Measurements from ENCODE around the gene PPIE. TPM values are rescaled to one million over a fixed set of nuclear protein-coding genes. Genes with fewer than 3 reads are reported as not detected.

PPIE gene
- total and polyA plus RNA-seq, 2 of the 8 experiments (the other 6 are each of a cell fraction or from before 2014, with no cell fraction given): 38.9 to 56.1 TPM

DNA sequence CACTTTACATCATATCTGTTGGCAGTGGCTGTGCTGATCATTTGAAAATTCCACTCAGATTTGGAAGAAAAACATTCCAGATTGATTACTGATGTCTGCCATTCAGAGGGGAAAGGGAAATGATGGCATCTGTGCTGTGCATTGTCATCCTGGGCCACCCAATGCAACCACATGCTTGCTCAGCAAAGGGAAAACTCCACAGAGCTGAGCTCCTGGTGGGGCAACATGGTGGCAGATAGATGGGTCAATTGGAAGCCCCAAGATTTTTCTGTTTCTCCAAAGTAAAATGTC lies 20.7 kb downstream of the PPIE start (continued):
- TF ChIP-seq, protein P1, sequence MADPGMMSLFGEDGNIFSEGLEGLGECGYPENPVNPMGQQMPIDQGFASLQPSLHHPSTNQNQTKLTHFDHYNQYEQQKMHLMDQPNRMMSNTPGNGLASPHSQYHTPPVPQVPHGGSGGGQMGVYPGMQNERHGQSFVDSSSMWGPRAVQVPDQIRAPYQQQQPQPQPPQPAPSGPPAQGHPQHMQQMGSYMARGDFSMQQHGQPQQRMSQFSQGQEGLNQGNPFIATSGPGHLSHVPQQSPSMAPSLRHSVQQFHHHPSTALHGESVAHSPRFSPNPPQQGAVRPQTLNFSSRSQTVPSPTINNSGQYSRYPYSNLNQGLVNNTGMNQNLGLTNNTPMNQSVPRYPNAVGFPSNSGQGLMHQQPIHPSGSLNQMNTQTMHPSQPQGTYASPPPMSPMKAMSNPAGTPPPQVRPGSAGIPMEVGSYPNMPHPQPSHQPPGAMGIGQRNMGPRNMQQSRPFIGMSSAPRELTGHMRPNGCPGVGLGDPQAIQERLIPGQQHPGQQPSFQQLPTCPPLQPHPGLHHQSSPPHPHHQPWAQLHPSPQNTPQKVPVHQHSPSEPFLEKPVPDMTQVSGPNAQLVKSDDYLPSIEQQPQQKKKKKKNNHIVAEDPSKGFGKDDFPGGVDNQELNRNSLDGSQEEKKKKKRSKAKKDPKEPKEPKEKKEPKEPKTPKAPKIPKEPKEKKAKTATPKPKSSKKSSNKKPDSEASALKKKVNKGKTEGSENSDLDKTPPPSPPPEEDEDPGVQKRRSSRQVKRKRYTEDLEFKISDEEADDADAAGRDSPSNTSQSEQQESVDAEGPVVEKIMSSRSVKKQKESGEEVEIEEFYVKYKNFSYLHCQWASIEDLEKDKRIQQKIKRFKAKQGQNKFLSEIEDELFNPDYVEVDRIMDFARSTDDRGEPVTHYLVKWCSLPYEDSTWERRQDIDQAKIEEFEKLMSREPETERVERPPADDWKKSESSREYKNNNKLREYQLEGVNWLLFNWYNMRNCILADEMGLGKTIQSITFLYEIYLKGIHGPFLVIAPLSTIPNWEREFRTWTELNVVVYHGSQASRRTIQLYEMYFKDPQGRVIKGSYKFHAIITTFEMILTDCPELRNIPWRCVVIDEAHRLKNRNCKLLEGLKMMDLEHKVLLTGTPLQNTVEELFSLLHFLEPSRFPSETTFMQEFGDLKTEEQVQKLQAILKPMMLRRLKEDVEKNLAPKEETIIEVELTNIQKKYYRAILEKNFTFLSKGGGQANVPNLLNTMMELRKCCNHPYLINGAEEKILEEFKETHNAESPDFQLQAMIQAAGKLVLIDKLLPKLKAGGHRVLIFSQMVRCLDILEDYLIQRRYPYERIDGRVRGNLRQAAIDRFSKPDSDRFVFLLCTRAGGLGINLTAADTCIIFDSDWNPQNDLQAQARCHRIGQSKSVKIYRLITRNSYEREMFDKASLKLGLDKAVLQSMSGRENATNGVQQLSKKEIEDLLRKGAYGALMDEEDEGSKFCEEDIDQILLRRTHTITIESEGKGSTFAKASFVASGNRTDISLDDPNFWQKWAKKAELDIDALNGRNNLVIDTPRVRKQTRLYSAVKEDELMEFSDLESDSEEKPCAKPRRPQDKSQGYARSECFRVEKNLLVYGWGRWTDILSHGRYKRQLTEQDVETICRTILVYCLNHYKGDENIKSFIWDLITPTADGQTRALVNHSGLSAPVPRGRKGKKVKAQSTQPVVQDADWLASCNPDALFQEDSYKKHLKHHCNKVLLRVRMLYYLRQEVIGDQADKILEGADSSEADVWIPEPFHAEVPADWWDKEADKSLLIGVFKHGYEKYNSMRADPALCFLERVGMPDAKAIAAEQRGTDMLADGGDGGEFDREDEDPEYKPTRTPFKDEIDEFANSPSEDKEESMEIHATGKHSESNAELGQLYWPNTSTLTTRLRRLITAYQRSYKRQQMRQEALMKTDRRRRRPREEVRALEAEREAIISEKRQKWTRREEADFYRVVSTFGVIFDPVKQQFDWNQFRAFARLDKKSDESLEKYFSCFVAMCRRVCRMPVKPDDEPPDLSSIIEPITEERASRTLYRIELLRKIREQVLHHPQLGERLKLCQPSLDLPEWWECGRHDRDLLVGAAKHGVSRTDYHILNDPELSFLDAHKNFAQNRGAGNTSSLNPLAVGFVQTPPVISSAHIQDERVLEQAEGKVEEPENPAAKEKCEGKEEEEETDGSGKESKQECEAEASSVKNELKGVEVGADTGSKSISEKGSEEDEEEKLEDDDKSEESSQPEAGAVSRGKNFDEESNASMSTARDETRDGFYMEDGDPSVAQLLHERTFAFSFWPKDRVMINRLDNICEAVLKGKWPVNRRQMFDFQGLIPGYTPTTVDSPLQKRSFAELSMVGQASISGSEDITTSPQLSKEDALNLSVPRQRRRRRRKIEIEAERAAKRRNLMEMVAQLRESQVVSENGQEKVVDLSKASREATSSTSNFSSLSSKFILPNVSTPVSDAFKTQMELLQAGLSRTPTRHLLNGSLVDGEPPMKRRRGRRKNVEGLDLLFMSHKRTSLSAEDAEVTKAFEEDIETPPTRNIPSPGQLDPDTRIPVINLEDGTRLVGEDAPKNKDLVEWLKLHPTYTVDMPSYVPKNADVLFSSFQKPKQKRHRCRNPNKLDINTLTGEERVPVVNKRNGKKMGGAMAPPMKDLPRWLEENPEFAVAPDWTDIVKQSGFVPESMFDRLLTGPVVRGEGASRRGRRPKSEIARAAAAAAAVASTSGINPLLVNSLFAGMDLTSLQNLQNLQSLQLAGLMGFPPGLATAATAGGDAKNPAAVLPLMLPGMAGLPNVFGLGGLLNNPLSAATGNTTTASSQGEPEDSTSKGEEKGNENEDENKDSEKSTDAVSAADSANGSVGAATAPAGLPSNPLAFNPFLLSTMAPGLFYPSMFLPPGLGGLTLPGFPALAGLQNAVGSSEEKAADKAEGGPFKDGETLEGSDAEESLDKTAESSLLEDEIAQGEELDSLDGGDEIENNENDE (IDR thresholded peaks at IDR 0.05; ENCODE audit: insufficient replicate concordance, low read length): no peak
- no peak for TF ChIP-seq TAF1 (IDR thresholded peaks at IDR 0.05; ENCODE audit: low read depth, low read length)
- no peak for TF ChIP-seq CTBP2 (IDR thresholded peaks at IDR 0.05; ENCODE audit: borderline replicate concordance, insufficient read depth, insufficient read length, low read length)
- TF ChIP-seq, protein P2, sequence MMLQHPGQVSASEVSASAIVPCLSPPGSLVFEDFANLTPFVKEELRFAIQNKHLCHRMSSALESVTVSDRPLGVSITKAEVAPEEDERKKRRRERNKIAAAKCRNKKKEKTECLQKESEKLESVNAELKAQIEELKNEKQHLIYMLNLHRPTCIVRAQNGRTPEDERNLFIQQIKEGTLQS (IDR thresholded peaks at IDR 0.05; ENCODE audit: insufficient read depth, low read depth, low read length): no peak
